Smooth muscle cell (in vitro differentiated cells): ENCODE results near the gene DDOST. TPM values are rescaled to one million over a fixed set of nuclear protein-coding genes. Genes with fewer than 3 reads are reported as not detected.

ENCODE experiments used
- DNase-seq: peaks from one replicate; lab custom pipeline; 2025; ENCODE audit not compliant: unreplicated experiment; lab: John Stamatoyannopoulos, UW
- H2AFZ ChIP-seq: fragments of 200-600 bp; sonication (generic); 2 replicates; pipeline ENCODE4 v1.6.0; 2016; ENCODE audit warnings: antibody characterized with exemption, low read depth, mild to moderate bottlenecking
- H3F3A ChIP-seq: fragments of 200-600 bp; sonication (generic); 2 replicates; pipeline ENCODE4 v1.6.0; 2017; ENCODE audit warnings: antibody characterized with exemption, low read depth
- H3K27ac ChIP-seq: fragments of 200-600 bp; sonication (generic); 2 replicates; pipeline ENCODE4 v1.5.1; 2016; ENCODE audit warnings: low read depth, mild to moderate bottlenecking
- H3K27me3 ChIP-seq: fragments of 200-600 bp; sonication (generic); 2 replicates; pipeline ENCODE4 v1.6.1; 2016; ENCODE audit warnings: low read depth, mild to moderate bottlenecking
- H3K36me3 ChIP-seq: fragments of 200-600 bp; sonication (generic); 2 replicates; pipeline ENCODE4 v1.5.1; 2016; ENCODE audit warnings: low read depth
- H3K4me1 ChIP-seq: fragments of 200-600 bp; sonication (generic); 2 replicates; pipeline ENCODE4 v1.5.1; 2016; ENCODE audit warnings: low read depth
- H3K4me2 ChIP-seq: fragments of 200-600 bp; sonication (generic); 2 replicates; pipeline ENCODE4 v1.6.0; 2016; ENCODE audit warnings: mild to moderate bottlenecking
- H3K4me3 ChIP-seq: fragments of 200-600 bp; sonication (generic); 2 replicates; pipeline ENCODE4 v1.5.1; 2016; ENCODE audit warnings: mild to moderate bottlenecking
- H3K79me2 ChIP-seq: fragments of 200-600 bp; sonication (generic); 2 replicates; pipeline ENCODE4 v1.6.0; 2016; ENCODE audit warnings: low read depth, mild to moderate bottlenecking
- H3K9ac ChIP-seq: fragments of 200-600 bp; sonication (generic); 2 replicates; pipeline ENCODE4 v1.6.0; 2016; ENCODE audit warnings: low read depth
- H3K9me3 ChIP-seq: fragments of 200-600 bp; sonication (generic); replicated peaks from 2 replicates; pipeline ENCODE4 v1.5.1; 2016; ENCODE audit warnings: low read depth
- H4K20me1 ChIP-seq: fragments of 200-600 bp; sonication (generic); 2 replicates; pipeline ENCODE4 v1.6.0; 2016; ENCODE audit warnings: low read depth
- whole genome bisulfite sequencing: methylation state at CpG from one replicate; pipeline ENCODE4 v1.1.7; 2016; ENCODE audit warnings: low lambda C conversion rate; 5-methylcytosine and 5-hydroxymethylcytosine counted together
- polyA plus RNA-seq: library from polyadenylated mRNA; unstranded; fragments of >200 nt; fragmentation: Nextera tagmentation; extraction: Ambion mirVana; gene quantifications from 2 replicates; pipeline ENCODE4 v1.2.1, GENCODE V29; 2016
- total RNA-seq: library from RNA; depleted of rRNA; stranded (reverse); fragments of >200 nt; gene quantifications from 2 replicates; pipeline ENCODE4 v1.2.3, GENCODE V29; 2014
- TF ChIP-seq, protein P1 (sequence below): fragments of 200-600 bp; sonication (generic); IDR thresholded peaks from 2 replicates; pipeline ENCODE4 v1.5.1; 2017; ENCODE audit warnings: borderline replicate concordance, mild to moderate bottlenecking, antibody characterized with exemption; ENCODE audit not compliant: insufficient read depth, poor library complexity, severe bottlenecking

Gene DDOST
- total and polyA plus RNA-seq, 2 experiments from 2014 or later, result 267 to 439 TPM

DNA sequence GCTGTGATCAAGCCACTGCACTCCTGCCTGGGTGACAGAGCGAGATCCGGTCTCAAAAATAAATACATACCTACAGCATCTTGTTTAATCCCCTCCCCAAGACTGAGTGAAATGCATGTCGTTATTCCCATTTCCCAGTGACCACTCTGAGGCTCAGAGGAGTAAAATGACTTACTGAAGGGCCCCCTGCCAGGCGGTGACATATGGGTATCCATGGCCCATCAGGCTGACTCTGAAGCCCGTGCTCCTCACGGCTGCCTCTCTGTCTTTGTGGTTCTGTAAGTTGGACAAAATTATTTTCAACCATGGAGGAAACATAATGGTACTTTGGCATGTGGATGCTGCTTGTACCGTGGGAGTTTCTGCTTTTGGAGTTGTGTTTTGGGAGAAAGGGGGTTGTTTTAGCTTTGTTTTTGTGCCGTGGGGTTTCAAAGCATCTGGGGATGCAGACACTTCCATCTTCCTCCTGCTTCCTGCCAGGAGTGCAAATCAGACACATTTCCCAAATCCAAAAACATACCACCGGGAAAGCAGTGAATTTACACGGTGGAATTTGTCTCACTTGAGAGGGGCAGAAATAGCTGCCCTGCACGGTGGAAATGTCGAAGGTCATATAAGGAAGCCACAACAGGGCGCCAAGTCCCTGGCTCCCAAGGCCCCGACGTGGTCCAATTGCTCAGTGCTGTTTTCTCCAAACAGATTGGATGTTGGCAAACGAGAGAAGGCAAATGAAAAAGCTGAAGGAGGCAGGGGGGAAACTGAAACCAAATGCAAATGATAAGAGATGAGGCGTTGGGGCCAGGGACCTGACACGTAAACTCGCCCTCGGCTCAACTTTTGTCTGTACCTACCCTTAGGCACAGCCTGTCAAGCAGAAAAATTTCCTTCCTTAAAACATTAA lies 45.0 kb downstream of the DDOST start:
- Histone ChIP-seq H3K4me2 (no peak overlapping the region), H3K27me3 (no peaks in the 10 kb centered on the region), H3K4me1 (no peaks in the 10 kb centered on the region), H3K36me3 (no peaks in the 10 kb centered on the region), H3K9me3 (no peaks in the 10 kb centered on the region), H4K20me1 (no peaks in the 10 kb centered on the region), H3F3A (peaks cover 8% of the 10 kb centered on the region), H3K9ac (no peak overlapping the region), H3K79me2 (no peaks in the 10 kb centered on the region), H3K27ac (no peak overlapping the region), H2AFZ (peak overlapping the region; percentile 43), H3K4me3 (no peak overlapping the region)
- no peak for DNase-seq
- TF ChIP-seq, protein P1, sequence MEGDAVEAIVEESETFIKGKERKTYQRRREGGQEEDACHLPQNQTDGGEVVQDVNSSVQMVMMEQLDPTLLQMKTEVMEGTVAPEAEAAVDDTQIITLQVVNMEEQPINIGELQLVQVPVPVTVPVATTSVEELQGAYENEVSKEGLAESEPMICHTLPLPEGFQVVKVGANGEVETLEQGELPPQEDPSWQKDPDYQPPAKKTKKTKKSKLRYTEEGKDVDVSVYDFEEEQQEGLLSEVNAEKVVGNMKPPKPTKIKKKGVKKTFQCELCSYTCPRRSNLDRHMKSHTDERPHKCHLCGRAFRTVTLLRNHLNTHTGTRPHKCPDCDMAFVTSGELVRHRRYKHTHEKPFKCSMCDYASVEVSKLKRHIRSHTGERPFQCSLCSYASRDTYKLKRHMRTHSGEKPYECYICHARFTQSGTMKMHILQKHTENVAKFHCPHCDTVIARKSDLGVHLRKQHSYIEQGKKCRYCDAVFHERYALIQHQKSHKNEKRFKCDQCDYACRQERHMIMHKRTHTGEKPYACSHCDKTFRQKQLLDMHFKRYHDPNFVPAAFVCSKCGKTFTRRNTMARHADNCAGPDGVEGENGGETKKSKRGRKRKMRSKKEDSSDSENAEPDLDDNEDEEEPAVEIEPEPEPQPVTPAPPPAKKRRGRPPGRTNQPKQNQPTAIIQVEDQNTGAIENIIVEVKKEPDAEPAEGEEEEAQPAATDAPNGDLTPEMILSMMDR, result no peak
- WGBS, result 81% methylated on average over 20 of the region's 20 CpGs

DNA sequence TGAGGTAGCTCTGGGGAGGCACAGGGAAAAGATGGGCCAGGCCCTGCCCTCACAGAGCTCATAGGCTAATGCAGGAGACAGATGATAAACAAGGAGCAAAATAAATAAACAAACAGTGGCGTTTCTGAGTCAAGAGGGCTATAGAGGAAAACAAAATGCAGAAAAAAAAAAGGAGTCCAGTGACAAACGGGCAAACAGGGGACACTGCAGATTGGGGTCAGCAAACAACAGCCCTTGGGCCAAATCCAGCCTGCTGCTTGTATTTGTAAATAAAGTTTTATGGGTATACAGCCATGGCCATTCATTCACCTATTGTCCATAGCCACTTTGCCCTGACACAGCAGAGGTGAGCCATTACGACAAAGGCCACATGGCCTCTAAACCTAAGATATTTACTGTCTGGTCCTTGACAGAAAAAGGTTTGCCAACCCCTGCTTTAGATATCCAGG lies 47.0 kb downstream of the DDOST start:
- 46% methylated on average over 3 of the region's 3 CpGs for WGBS
- Histone ChIP-seq H3K4me2 (no peak overlapping the region), H3K79me2 (no peaks in the 10 kb centered on the region), H4K20me1 (no peaks in the 10 kb centered on the region), H3K27ac (peak overlapping the region; percentile 96), H3K4me1 (no peaks in the 10 kb centered on the region), H3K9me3 (no peaks in the 10 kb centered on the region), H3K9ac (peak overlapping the region; percentile 41), H3K36me3 (no peaks in the 10 kb centered on the region), H3F3A (peaks cover 8% of the 10 kb centered on the region), H3K27me3 (no peaks in the 10 kb centered on the region), H2AFZ (peak overlapping the region; percentile 16), H3K4me3 (no peak overlapping the region)
- no peak for DNase-seq
- TF ChIP-seq, protein P1, result no peak

DNA sequence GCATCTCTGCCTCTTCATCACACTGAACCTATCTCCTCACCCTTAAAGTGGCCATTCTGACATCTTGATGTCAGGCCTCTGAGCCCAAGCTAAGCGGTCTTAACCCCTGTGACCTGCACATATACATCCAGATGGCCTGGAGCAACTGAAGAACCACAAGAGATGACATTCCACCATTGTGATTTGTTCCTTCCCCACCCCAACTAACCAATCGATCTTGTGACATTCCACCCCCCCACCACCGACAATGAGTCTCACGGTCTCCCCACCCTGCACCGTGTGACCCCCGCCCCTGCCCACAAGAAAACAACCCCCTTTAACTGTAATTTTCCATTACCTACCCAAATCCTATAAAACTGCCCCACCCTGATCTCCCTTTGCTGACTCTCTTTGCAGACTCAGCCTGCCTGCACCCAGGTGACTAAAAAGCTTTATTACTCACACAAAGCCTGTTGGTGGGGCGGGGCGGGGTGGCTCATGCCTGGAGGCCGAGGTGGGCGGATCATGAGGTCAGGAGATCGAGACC lies 48.9 kb downstream of the DDOST start:
- Histone ChIP-seq H3K4me3 (no peak overlapping the region), H3K79me2 (no peaks in the 10 kb centered on the region), H3F3A (peaks cover 8% of the 10 kb centered on the region), H3K36me3 (no peaks in the 10 kb centered on the region), H3K27me3 (no peaks in the 10 kb centered on the region), H3K9me3 (no peaks in the 10 kb centered on the region), H2AFZ (no peak overlapping the region), H3K4me1 (no peaks in the 10 kb centered on the region), H3K27ac (no peak overlapping the region), H3K9ac (no peak overlapping the region), H4K20me1 (no peaks in the 10 kb centered on the region), H3K4me2 (no peak overlapping the region)
- DNase-seq, result no peak
- WGBS, result 58% methylated on average over 8 of the region's 11 CpGs
- TF ChIP-seq, protein P1, result no peak
